Parathyroid adenoma (tissue), 2 donors: Measurements from ENCODE around the gene COL23A1.

Source experiments
- H2AFZ ChIP-seq: fragments of 300-600 bp; sonication (generic); one replicate; pipeline ENCODE4 v1.7.0; 2017; ENCODE audit warnings: antibody characterized with exemption, mild to moderate bottlenecking
- H3K27ac ChIP-seq: fragments of 300-600 bp; sonication (generic); one replicate; pipeline ENCODE4 v1.7.0; 2017
- H3K27me3 ChIP-seq: fragments of 300-600 bp; sonication (generic); one replicate; pipeline ENCODE4 v1.7.0; 2017; ENCODE audit warnings: low read length; ENCODE audit not compliant: control insufficient read depth, insufficient read depth
- H3K36me3 ChIP-seq: fragments of 300-600 bp; sonication (generic); one replicate; pipeline ENCODE4 v1.7.0; 2017; ENCODE audit warnings: low read length; ENCODE audit not compliant: control insufficient read depth, insufficient read depth
- H3K4me1 ChIP-seq: fragments of 300-600 bp; sonication (generic); one replicate; pipeline ENCODE4 v1.7.0; 2017; ENCODE audit warnings: control low read depth
- H3K4me2 ChIP-seq: fragments of 300-600 bp; sonication (generic); one replicate; pipeline ENCODE4 v1.7.0; 2017; ENCODE audit warnings: low read length
- H3K4me3 ChIP-seq: fragments of 300-600 bp; sonication (generic); one replicate; pipeline ENCODE4 v1.7.0; 2017; ENCODE audit warnings: low read depth, low read length
- H3K79me2 ChIP-seq: fragments of 300-600 bp; sonication (generic); one replicate; pipeline ENCODE4 v1.7.0; 2017; ENCODE audit warnings: control low read depth
- H3K9ac ChIP-seq: fragments of 300-600 bp; sonication (generic); one replicate; pipeline ENCODE4 v1.7.0; 2017; ENCODE audit warnings: mild to moderate bottlenecking
- H3K9me3 ChIP-seq: fragments of 300-600 bp; sonication (generic); one replicate; pipeline ENCODE4 v1.7.0; 2017; ENCODE audit warnings: low read length; ENCODE audit not compliant: control insufficient read depth
- TF ChIP-seq, protein P1 (sequence below): fragments of 300-600 bp; sonication (generic); IDR thresholded peaks from one replicate; pipeline ENCODE4 v1.7.0; 2017; ENCODE audit warnings: antibody characterized with exemption, mild to moderate bottlenecking
- donor health status: primary hyperparathyroidism.

COL23A1 gene

GRCh38 chr5:178289438-178289837, 300.8 kb downstream of the COL23A1 start:
- no peaks in the 10 kb centered on the region for H3K79me2 ChIP-seq
- H3K36me3 ChIP-seq: no peaks in the 10 kb centered on the region
- no peaks in the 10 kb centered on the region for H3K9me3 ChIP-seq
- TF ChIP-seq, protein P1, sequence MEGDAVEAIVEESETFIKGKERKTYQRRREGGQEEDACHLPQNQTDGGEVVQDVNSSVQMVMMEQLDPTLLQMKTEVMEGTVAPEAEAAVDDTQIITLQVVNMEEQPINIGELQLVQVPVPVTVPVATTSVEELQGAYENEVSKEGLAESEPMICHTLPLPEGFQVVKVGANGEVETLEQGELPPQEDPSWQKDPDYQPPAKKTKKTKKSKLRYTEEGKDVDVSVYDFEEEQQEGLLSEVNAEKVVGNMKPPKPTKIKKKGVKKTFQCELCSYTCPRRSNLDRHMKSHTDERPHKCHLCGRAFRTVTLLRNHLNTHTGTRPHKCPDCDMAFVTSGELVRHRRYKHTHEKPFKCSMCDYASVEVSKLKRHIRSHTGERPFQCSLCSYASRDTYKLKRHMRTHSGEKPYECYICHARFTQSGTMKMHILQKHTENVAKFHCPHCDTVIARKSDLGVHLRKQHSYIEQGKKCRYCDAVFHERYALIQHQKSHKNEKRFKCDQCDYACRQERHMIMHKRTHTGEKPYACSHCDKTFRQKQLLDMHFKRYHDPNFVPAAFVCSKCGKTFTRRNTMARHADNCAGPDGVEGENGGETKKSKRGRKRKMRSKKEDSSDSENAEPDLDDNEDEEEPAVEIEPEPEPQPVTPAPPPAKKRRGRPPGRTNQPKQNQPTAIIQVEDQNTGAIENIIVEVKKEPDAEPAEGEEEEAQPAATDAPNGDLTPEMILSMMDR: no peak
- H3K27me3 ChIP-seq: no peaks in the 10 kb centered on the region
- no peak overlapping the region for H3K4me3 ChIP-seq
- H3K27ac ChIP-seq: no peak overlapping the region
- no peak overlapping the region for H3K9ac ChIP-seq
- no peak overlapping the region for H2AFZ ChIP-seq
- no peak overlapping the region for H3K4me2 ChIP-seq
- H3K4me1 ChIP-seq: no peaks in the 10 kb centered on the region

- H3K27me3 ChIP-seq: no peaks in the 10 kb centered on the region
- H3K36me3 ChIP-seq: no peaks in the 10 kb centered on the region
- H3K79me2 ChIP-seq: no peaks in the 10 kb centered on the region
- no peak overlapping the region for H3K27ac ChIP-seq
- TF ChIP-seq, protein P1: no peak
- H2AFZ ChIP-seq: no peak overlapping the region
- no peaks in the 10 kb centered on the region for H3K9me3 ChIP-seq
- H3K4me2 ChIP-seq: no peak overlapping the region
- no peak overlapping the region for H3K9ac ChIP-seq
- no peak overlapping the region for H3K4me3 ChIP-seq
- no peaks in the 10 kb centered on the region for H3K4me1 ChIP-seq
These were observed 301.5 kb downstream of the COL23A1 start for GRCh38 chr5:178288401-178289368.

GRCh38 chr5:178287791-178288105, 302.4 kb downstream of the COL23A1 start:
- Histone ChIP-seq H3K36me3 (no peaks in the 10 kb centered on the region), H3K9ac (no peak overlapping the region), H3K4me3 (no peak overlapping the region), H3K27me3 (no peaks in the 10 kb centered on the region), H3K4me2 (no peak overlapping the region), H3K4me1 (no peaks in the 10 kb centered on the region), H2AFZ (no peak overlapping the region), H3K9me3 (no peaks in the 10 kb centered on the region), H3K27ac (no peak overlapping the region), H3K79me2 (no peaks in the 10 kb centered on the region)
- TF ChIP-seq, protein P1: no peak

GRCh38 chr5:178287091-178287790, 303.0 kb downstream of the COL23A1 start:
- no peaks in the 10 kb centered on the region for H3K9me3 ChIP-seq
- no peaks in the 10 kb centered on the region for H3K27me3 ChIP-seq
- H3K4me2 ChIP-seq: no peak overlapping the region
- H3K9ac ChIP-seq: no peak overlapping the region
- no peaks in the 10 kb centered on the region for H3K79me2 ChIP-seq
- H3K36me3 ChIP-seq: no peaks in the 10 kb centered on the region
- H3K4me3 ChIP-seq: no peak overlapping the region
- H2AFZ ChIP-seq: no peak overlapping the region
- H3K27ac ChIP-seq: no peak overlapping the region
- TF ChIP-seq, protein P1: no peak
- no peaks in the 10 kb centered on the region for H3K4me1 ChIP-seq
